HG02973 (cell line): ENCODE results near the gene RBM44.
"Not testable (repeated sequence)": the region's sequence is repeated elsewhere in the genome, so short reads cannot be mapped to it uniquely, and the experiment has no call there.

Experiments used
- ATAC-seq: cut with Tn5 transposase; IDR thresholded peaks from one replicate; pipeline ENCODE4 v1.9.1; 2021; ENCODE audit warnings: moderate library complexity; ENCODE audit not compliant: unreplicated experiment

Gene RBM44

GRCh38 chr2:237774811-237775553 is 23.6 kb upstream of the RBM44 start:
- no peak for ATAC-seq

GRCh38 chr2:237779521-237779920 is 19.1 kb upstream of the RBM44 start:
- ATAC-seq = no peak

GRCh38 chr2:237782181-237782580 is 16.4 kb upstream of the RBM44 start:
- no peak for ATAC-seq

- ATAC-seq = not testable (repeated sequence)
Measured at GRCh38 chr2:237783678-237784077, 14.9 kb upstream of the RBM44 start.

- no peak for ATAC-seq
Measured at GRCh38 chr2:237786936-237787335, 11.6 kb upstream of the RBM44 start.

GRCh38 chr2:237790353-237790752 is 8.2 kb upstream of the RBM44 start:
- no peak for ATAC-seq

GRCh38 chr2:237791977-237792727 is 6.4 kb upstream of the RBM44 start:
- no peak for ATAC-seq

- no peak for ATAC-seq
Measured at GRCh38 chr2:237797253-237797652, 1.3 kb upstream of the RBM44 start.

GRCh38 chr2:237799060-237799428 is 465 bp downstream of the RBM44 start:
- ATAC-seq = no peak

- ATAC-seq = no peak
Measured at GRCh38 chr2:237801466-237801865, 2.9 kb downstream of the RBM44 start.

GRCh38 chr2:237806334-237806733 is 7.8 kb downstream of the RBM44 start:
- ATAC-seq = no peak

- no peak for ATAC-seq
Measured at GRCh38 chr2:237815637-237816036, 17.1 kb downstream of the RBM44 start.

GRCh38 chr2:237816531-237816930 is 18.0 kb downstream of the RBM44 start:
- ATAC-seq = no peak

- no peak for ATAC-seq
Measured at GRCh38 chr2:237818066-237818473, 19.5 kb downstream of the RBM44 start.

GRCh38 chr2:237819231-237819630 is 20.7 kb downstream of the RBM44 start:
- ATAC-seq = no peak

GRCh38 chr2:237820421-237820820 is 21.8 kb downstream of the RBM44 start:
- no peak for ATAC-seq

GRCh38 chr2:237823544-237823943 is 25.0 kb downstream of the RBM44 start:
- no peak for ATAC-seq

- ATAC-seq = no peak
Measured at GRCh38 chr2:237824085-237824484, 25.5 kb downstream of the RBM44 start.

- ATAC-seq = no peak
Measured at GRCh38 chr2:237827421-237827987, 28.9 kb downstream of the RBM44 start.

GRCh38 chr2:237830522-237830921 is 31.9 kb downstream of the RBM44 start:
- ATAC-seq = no peak

GRCh38 chr2:237833546-237833945 is 35.0 kb downstream of the RBM44 start:
- no peak for ATAC-seq

GRCh38 chr2:237835372-237835771 is 36.8 kb downstream of the RBM44 start:
- no peak for ATAC-seq
